ENCODE measurements around the gene TTC23.

DNA sequence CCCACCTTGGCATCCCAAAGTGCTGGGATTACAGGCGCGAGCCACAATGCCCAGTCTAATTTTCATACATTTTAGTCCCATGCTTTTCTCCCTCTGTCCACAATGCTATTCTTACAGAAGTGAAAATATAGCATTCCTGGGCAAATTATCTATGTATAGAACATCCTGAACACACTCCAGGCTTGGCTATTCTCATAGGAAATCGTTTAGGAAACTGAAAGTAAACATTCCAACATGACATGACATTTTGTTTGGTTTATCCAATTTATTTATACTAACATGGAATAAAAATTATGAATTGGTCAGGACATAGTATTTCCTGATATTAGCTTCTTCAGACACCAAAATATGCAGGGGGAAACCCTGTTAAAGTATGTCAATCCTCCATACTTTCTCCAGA lies 91.9 kb downstream of the TTC23 start:
- no peak for TF ChIP-seq CTCF (IDR thresholded peaks at IDR 0.05)
- TF ChIP-seq, protein P1, sequence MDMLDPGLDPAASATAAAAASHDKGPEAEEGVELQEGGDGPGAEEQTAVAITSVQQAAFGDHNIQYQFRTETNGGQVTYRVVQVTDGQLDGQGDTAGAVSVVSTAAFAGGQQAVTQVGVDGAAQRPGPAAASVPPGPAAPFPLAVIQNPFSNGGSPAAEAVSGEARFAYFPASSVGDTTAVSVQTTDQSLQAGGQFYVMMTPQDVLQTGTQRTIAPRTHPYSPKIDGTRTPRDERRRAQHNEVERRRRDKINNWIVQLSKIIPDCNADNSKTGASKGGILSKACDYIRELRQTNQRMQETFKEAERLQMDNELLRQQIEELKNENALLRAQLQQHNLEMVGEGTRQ (IDR thresholded peaks at IDR 0.05) = no peak
- TF ChIP-seq RFX5 (IDR thresholded peaks at IDR 0.05) = no peak
- TF ChIP-seq EP300 (IDR thresholded peaks at IDR 0.05) = no peak
- TF ChIP-seq CBX8 (IDR thresholded peaks at IDR 0.05) = no peak
- no peak for TF ChIP-seq CHD2 (IDR thresholded peaks at IDR 0.05; ENCODE audit: low read length, partially characterized antibody)
- no peak for TF ChIP-seq SREBF2 (IDR thresholded peaks at IDR 0.05)
- no peak for TF ChIP-seq POLR2A (IDR thresholded peaks at IDR 0.05; ENCODE audit: low read length)
- TF ChIP-seq, protein P2, sequence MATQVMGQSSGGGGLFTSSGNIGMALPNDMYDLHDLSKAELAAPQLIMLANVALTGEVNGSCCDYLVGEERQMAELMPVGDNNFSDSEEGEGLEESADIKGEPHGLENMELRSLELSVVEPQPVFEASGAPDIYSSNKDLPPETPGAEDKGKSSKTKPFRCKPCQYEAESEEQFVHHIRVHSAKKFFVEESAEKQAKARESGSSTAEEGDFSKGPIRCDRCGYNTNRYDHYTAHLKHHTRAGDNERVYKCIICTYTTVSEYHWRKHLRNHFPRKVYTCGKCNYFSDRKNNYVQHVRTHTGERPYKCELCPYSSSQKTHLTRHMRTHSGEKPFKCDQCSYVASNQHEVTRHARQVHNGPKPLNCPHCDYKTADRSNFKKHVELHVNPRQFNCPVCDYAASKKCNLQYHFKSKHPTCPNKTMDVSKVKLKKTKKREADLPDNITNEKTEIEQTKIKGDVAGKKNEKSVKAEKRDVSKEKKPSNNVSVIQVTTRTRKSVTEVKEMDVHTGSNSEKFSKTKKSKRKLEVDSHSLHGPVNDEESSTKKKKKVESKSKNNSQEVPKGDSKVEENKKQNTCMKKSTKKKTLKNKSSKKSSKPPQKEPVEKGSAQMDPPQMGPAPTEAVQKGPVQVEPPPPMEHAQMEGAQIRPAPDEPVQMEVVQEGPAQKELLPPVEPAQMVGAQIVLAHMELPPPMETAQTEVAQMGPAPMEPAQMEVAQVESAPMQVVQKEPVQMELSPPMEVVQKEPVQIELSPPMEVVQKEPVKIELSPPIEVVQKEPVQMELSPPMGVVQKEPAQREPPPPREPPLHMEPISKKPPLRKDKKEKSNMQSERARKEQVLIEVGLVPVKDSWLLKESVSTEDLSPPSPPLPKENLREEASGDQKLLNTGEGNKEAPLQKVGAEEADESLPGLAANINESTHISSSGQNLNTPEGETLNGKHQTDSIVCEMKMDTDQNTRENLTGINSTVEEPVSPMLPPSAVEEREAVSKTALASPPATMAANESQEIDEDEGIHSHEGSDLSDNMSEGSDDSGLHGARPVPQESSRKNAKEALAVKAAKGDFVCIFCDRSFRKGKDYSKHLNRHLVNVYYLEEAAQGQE (IDR thresholded peaks at IDR 0.05) = no peak
- no peak for TF ChIP-seq PBX3 (IDR thresholded peaks at IDR 0.05)
- no peak for TF ChIP-seq MAFK (IDR thresholded peaks at IDR 0.05; ENCODE audit: partially characterized antibody)
- no peak for TF ChIP-seq NFE2L2 (conservative IDR thresholded peaks at IDR 0.05; ENCODE audit: low read length)
- no peak for TF ChIP-seq HOXA7 (CRISPR knock-in tag; IDR thresholded peaks at IDR 0.05)

All from A549 (cell line).